Smooth muscle cell (in vitro differentiated cells): ENCODE data around the gene ERCC1. TPM values are rescaled to one million over a fixed set of nuclear protein-coding genes. Genes with fewer than 3 reads are reported as not detected.
A peak's percentile ranks its signal among the peaks of the same experiment; 100 is the strongest.

Source experiments
- DNase-seq: peaks from one replicate; lab custom pipeline; 2025; ENCODE audit not compliant: unreplicated experiment; lab: John Stamatoyannopoulos, UW
- H2AFZ ChIP-seq: fragments of 200-600 bp; sonication (generic); 2 replicates; pipeline ENCODE4 v1.6.0; 2016; ENCODE audit warnings: antibody characterized with exemption, low read depth, mild to moderate bottlenecking
- H3F3A ChIP-seq: fragments of 200-600 bp; sonication (generic); 2 replicates; pipeline ENCODE4 v1.6.0; 2017; ENCODE audit warnings: antibody characterized with exemption, low read depth
- H3K27ac ChIP-seq: fragments of 200-600 bp; sonication (generic); 2 replicates; pipeline ENCODE4 v1.5.1; 2016; ENCODE audit warnings: low read depth, mild to moderate bottlenecking
- H3K27me3 ChIP-seq: fragments of 200-600 bp; sonication (generic); 2 replicates; pipeline ENCODE4 v1.6.1; 2016; ENCODE audit warnings: low read depth, mild to moderate bottlenecking
- H3K36me3 ChIP-seq: fragments of 200-600 bp; sonication (generic); 2 replicates; pipeline ENCODE4 v1.5.1; 2016; ENCODE audit warnings: low read depth
- H3K4me1 ChIP-seq: fragments of 200-600 bp; sonication (generic); 2 replicates; pipeline ENCODE4 v1.5.1; 2016; ENCODE audit warnings: low read depth
- H3K4me2 ChIP-seq: fragments of 200-600 bp; sonication (generic); 2 replicates; pipeline ENCODE4 v1.6.0; 2016; ENCODE audit warnings: mild to moderate bottlenecking
- H3K4me3 ChIP-seq: fragments of 200-600 bp; sonication (generic); 2 replicates; pipeline ENCODE4 v1.5.1; 2016; ENCODE audit warnings: mild to moderate bottlenecking
- H3K79me2 ChIP-seq: fragments of 200-600 bp; sonication (generic); 2 replicates; pipeline ENCODE4 v1.6.0; 2016; ENCODE audit warnings: low read depth, mild to moderate bottlenecking
- H3K9ac ChIP-seq: fragments of 200-600 bp; sonication (generic); 2 replicates; pipeline ENCODE4 v1.6.0; 2016; ENCODE audit warnings: low read depth
- H3K9me3 ChIP-seq: fragments of 200-600 bp; sonication (generic); replicated peaks from 2 replicates; pipeline ENCODE4 v1.5.1; 2016; ENCODE audit warnings: low read depth
- H4K20me1 ChIP-seq: fragments of 200-600 bp; sonication (generic); 2 replicates; pipeline ENCODE4 v1.6.0; 2016; ENCODE audit warnings: low read depth
- CTCF ChIP-seq: fragments of 200-600 bp; sonication (generic); IDR thresholded peaks from 2 replicates; pipeline ENCODE4 v1.5.1; 2017; ENCODE audit warnings: borderline replicate concordance, mild to moderate bottlenecking, antibody characterized with exemption; ENCODE audit not compliant: insufficient read depth, poor library complexity, severe bottlenecking
- WGBS: methylation state at CpG from one replicate; pipeline ENCODE4 v1.1.7; 2016; ENCODE audit warnings: low lambda C conversion rate; 5-methylcytosine and 5-hydroxymethylcytosine counted together
- polyA plus RNA-seq: library from polyadenylated mRNA; unstranded; fragments of >200 nt; fragmentation: Nextera tagmentation; extraction: Ambion mirVana; gene quantifications from 2 replicates; pipeline ENCODE4 v1.2.1, GENCODE V29; 2016
- total RNA-seq: library from RNA; depleted of rRNA; stranded (reverse); fragments of >200 nt; gene quantifications from 2 replicates; pipeline ENCODE4 v1.2.3, GENCODE V29; 2014

ERCC1 gene
- total and polyA plus RNA-seq, 2 experiments from 2014 or later: 72.6 to 90.4 TPM

DNA sequence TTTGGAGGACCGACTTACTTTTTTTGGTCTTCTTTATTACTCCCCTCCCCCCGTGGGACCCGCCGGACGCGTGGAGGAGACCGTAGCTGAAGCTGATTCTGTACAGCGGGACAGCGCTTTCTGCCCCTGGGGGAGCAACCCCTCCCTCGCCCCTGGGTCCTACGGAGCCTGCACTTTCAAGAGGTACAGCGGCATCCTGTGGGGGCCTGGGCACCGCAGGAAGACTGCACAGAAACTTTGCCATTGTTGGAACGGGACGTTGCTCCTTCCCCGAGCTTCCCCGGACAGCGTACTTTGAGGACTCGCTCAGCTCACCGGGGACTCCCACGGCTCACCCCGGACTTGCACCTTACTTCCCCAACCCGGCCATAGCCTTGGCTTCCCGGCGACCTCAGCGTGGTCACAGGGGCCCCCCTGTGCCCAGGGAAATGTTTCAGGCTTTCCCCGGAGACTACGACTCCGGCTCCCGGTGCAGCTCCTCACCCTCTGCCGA lies 44.5 kb upstream of the ERCC1 start:
- Histone ChIP-seq H4K20me1 (peaks cover 53% of the 10 kb centered on the region), H3K27ac (peak overlapping the region; percentile 99), H3K9me3 (no peaks in the 10 kb centered on the region), H3K27me3 (no peaks in the 10 kb centered on the region), H3K4me2 (peak overlapping the region; percentile 99), H3F3A (no peaks in the 10 kb centered on the region), H3K4me1 (peaks cover 6% of the 10 kb centered on the region), H3K4me3 (peak overlapping the region; percentile 97), H3K36me3 (peaks cover 8% of the 10 kb centered on the region), H2AFZ (no peak overlapping the region), H3K79me2 (peaks cover 5% of the 10 kb centered on the region), H3K9ac (peak overlapping the region; percentile 100)
- no peak for TF ChIP-seq CTCF
- 6% methylated on average over 31 of the region's 31 CpGs for WGBS
- DNase-seq: peak; percentile 79

- H3K27me3 ChIP-seq: no peaks in the 10 kb centered on the region
- H3K36me3 ChIP-seq: peaks cover 8% of the 10 kb centered on the region
- peaks cover 47% of the 10 kb centered on the region for H4K20me1 ChIP-seq
- no peaks in the 10 kb centered on the region for H3F3A ChIP-seq
- no peak for TF ChIP-seq CTCF
- WGBS: under 1% methylated on average over 54 of the region's 56 CpGs
- H3K4me3 ChIP-seq: peak within 1 kb of the TSS; percentile 97
- H2AFZ ChIP-seq: peak within 1 kb of the TSS; percentile 95
- peaks cover 5% of the 10 kb centered on the region for H3K79me2 ChIP-seq
- peak within 1 kb of the TSS; percentile 99 for H3K4me2 ChIP-seq
- peaks cover 6% of the 10 kb centered on the region for H3K4me1 ChIP-seq
- H3K9me3 ChIP-seq: no peaks in the 10 kb centered on the region
- H3K27ac ChIP-seq: peak within 1 kb of the TSS; percentile 99
- peak; percentile 100 for DNase-seq
- H3K9ac ChIP-seq: peak within 1 kb of the TSS; percentile 100
These were observed 43.9 kb upstream of the ERCC1 start, which contains the start of gene FOSB for GRCh38 chr19:45467456-45468158. Gene FOSB (plus strand): TSS chr19:45467996. CDS start chr19:45468587, 591 bp downstream.

DNA sequence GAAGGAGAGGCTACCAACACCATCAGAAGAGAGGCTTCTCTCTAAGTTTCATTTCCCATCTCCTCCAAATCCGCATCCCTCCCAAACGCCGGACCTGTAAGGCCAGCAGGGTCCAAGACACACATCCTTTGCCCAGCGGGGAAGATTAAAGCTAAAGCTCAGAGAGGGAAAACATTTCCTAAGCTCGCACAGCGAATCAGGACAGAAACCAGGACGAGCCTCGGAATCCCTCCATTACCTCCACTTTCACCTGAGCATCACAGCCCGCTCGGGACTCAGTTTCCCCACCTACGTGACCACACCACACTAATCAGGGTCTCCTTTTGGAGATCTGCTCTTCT lies 43.4 kb upstream of the ERCC1 start:
- Histone ChIP-seq H3K27ac (peak overlapping the region; percentile 99), H2AFZ (peak overlapping the region; percentile 88), H3K27me3 (no peaks in the 10 kb centered on the region), H3K4me3 (peak overlapping the region; percentile 97), H3K36me3 (peaks cover 5% of the 10 kb centered on the region), H4K20me1 (peaks cover 42% of the 10 kb centered on the region), H3K9ac (peak overlapping the region; percentile 100), H3K4me1 (peaks cover 6% of the 10 kb centered on the region), H3K4me2 (peak overlapping the region; percentile 99), H3K9me3 (no peaks in the 10 kb centered on the region), H3K79me2 (peaks cover 5% of the 10 kb centered on the region), H3F3A (no peaks in the 10 kb centered on the region)
- WGBS: 4% methylated on average over 11 of the region's 11 CpGs
- DNase-seq: no peak
- TF ChIP-seq CTCF: no peak
